ENCODE data around the gene COPS2. TPM values are rescaled to one million over a fixed set of nuclear protein-coding genes. Genes with fewer than 3 reads are reported as not detected.

The COPS2 gene
- polyA plus RNA-seq, 1 of the 3 experiments (the other 2 are of a cell fraction): 21.3 TPM

DNA sequence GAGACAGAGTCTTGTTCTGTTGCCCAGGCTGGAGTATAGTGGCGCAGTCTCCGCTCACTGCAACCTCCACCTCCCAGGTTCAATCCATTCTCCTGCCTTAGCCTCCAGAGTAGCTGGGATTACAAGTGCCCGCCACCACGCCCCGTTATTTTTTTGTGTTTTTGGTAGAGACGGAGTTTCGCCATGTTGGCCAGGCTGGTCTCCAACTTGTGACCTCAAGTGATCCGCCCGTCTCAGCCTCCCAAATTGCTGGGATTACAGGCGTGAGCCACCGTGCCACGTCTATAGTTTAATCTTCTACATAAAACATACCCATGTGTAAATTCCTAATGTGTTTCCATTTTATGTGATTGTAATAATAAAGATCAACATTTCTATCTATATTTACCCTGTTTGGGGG lies 16.4 kb upstream of the COPS2 start:
- Histone ChIP-seq H3K27ac (ENCODE audit: low read depth in 2 of 2, low read length in 1 of 2) (no peak overlapping the region), H3K4me3 (ENCODE audit: low read depth in 2 of 2, low read length in 1 of 2) (no peak overlapping the region), H3K27me3 (ENCODE audit: insufficient read depth) (no peaks in the 10 kb centered on the region), H3K4me2 (peak overlapping the region; percentile 79; the same call in 1 of the 2 replicates), H2AFZ (ENCODE audit: low read depth) (no peak overlapping the region), H3K36me3 (replicated peaks in 1 of 2; ENCODE audit: control insufficient read depth in 1 of 2, insufficient read depth in 2 of 2, low read length in 1 of 2) (no peaks in the 10 kb centered on the region), H3K4me1 (ENCODE audit: control insufficient read depth in 1 of 2, insufficient read depth in 2 of 2, low read depth in 1 of 2, low read length in 1 of 2) (peaks cover 0 to 3% of the 10 kb centered on the region in 2 experiments; a peak in 1 of 4 replicates), H3K9me2 (0 out of 2 replicates have a peak, but pooled peaks cover 3% of the 10 kb centered on the region), H3F3A (replicated peaks; ENCODE audit: insufficient read depth) (peaks cover 9% of the 10 kb centered on the region), H3K79me2 (ENCODE audit: insufficient read depth) (peaks cover 11% of the 10 kb centered on the region), H3K9me3 (no peaks in the 10 kb centered on the region), H3K9ac (no peak overlapping the region), H4K20me1 (ENCODE audit: insufficient read depth) (no peaks in the 10 kb centered on the region)
- POLR2A ChIA-PET: no interaction called here
- WGBS (ENCODE audit: low lambda C conversion rate): 94% methylated on average over 12 of the region's 12 CpGs
- TF ChIP-seq, protein P1, sequence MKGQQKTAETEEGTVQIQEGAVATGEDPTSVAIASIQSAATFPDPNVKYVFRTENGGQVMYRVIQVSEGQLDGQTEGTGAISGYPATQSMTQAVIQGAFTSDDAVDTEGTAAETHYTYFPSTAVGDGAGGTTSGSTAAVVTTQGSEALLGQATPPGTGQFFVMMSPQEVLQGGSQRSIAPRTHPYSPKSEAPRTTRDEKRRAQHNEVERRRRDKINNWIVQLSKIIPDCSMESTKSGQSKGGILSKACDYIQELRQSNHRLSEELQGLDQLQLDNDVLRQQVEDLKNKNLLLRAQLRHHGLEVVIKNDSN (IDR thresholded peaks at IDR 0.05; ENCODE audit: borderline replicate concordance, low read depth): no peak
- TF ChIP-seq GABPA (IDR thresholded peaks at IDR 0.05; ENCODE audit: low read depth): no peak
- no peak for TF ChIP-seq RAD21 (IDR thresholded peaks at IDR 0.05; ENCODE audit: low read length)
- no peak for TF ChIP-seq MEF2A (IDR thresholded peaks at IDR 0.05; ENCODE audit: borderline replicate concordance, low read depth)
- TF ChIP-seq, protein P2, sequence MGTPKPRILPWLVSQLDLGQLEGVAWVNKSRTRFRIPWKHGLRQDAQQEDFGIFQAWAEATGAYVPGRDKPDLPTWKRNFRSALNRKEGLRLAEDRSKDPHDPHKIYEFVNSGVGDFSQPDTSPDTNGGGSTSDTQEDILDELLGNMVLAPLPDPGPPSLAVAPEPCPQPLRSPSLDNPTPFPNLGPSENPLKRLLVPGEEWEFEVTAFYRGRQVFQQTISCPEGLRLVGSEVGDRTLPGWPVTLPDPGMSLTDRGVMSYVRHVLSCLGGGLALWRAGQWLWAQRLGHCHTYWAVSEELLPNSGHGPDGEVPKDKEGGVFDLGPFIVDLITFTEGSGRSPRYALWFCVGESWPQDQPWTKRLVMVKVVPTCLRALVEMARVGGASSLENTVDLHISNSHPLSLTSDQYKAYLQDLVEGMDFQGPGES (IDR thresholded peaks at IDR 0.05; ENCODE audit: low read depth, low read length): no peak
- TF ChIP-seq RXRA (IDR thresholded peaks at IDR 0.05; ENCODE audit: borderline replicate concordance, low read depth): no peak
- TF ChIP-seq, protein P3, sequence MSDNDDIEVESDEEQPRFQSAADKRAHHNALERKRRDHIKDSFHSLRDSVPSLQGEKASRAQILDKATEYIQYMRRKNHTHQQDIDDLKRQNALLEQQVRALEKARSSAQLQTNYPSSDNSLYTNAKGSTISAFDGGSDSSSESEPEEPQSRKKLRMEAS (IDR thresholded peaks at IDR 0.05; ENCODE audit: low read depth): no peak
- no peak for TF ChIP-seq CHD2 (IDR thresholded peaks at IDR 0.05; ENCODE audit: low read length, partially characterized antibody)
- TF ChIP-seq TAF1 (IDR thresholded peaks at IDR 0.05; ENCODE audit: borderline replicate concordance, low read depth, low read length): no peak
- TF ChIP-seq, protein P4, sequence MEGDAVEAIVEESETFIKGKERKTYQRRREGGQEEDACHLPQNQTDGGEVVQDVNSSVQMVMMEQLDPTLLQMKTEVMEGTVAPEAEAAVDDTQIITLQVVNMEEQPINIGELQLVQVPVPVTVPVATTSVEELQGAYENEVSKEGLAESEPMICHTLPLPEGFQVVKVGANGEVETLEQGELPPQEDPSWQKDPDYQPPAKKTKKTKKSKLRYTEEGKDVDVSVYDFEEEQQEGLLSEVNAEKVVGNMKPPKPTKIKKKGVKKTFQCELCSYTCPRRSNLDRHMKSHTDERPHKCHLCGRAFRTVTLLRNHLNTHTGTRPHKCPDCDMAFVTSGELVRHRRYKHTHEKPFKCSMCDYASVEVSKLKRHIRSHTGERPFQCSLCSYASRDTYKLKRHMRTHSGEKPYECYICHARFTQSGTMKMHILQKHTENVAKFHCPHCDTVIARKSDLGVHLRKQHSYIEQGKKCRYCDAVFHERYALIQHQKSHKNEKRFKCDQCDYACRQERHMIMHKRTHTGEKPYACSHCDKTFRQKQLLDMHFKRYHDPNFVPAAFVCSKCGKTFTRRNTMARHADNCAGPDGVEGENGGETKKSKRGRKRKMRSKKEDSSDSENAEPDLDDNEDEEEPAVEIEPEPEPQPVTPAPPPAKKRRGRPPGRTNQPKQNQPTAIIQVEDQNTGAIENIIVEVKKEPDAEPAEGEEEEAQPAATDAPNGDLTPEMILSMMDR (IDR thresholded peaks at IDR 0.05): no peak
- no peak for TF ChIP-seq FOXJ3 (CRISPR knock-in tag; IDR thresholded peaks at IDR 0.05)
- no peak for TF ChIP-seq FOXM1 (IDR thresholded peaks at IDR 0.05; ENCODE audit: low read depth)
- TF ChIP-seq, protein P5, sequence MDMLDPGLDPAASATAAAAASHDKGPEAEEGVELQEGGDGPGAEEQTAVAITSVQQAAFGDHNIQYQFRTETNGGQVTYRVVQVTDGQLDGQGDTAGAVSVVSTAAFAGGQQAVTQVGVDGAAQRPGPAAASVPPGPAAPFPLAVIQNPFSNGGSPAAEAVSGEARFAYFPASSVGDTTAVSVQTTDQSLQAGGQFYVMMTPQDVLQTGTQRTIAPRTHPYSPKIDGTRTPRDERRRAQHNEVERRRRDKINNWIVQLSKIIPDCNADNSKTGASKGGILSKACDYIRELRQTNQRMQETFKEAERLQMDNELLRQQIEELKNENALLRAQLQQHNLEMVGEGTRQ (IDR thresholded peaks at IDR 0.05; ENCODE audit: borderline replicate concordance, low read depth, low read length): no peak
- CTCF ChIA-PET: interaction anchor here (0.7 kb wide), 1 partner anchor 118 kb away, joined by 3 read pairs; no protein-coding TSS in a partner anchor
- no peak for DNase-seq

Measured in SK-N-SH (cell line).